GM18907 (cell line): ENCODE results near the gene FGF1.
"Not testable (repeated sequence)": the region's sequence is repeated elsewhere in the genome, so short reads cannot be mapped to it uniquely, and the experiment has no call there.

Source experiments
- ATAC-seq: cut with Tn5 transposase; IDR thresholded peaks from one replicate; pipeline ENCODE4 v1.9.1; 2021; ENCODE audit warnings: mild to moderate bottlenecking, moderate library complexity; ENCODE audit not compliant: unreplicated experiment

The FGF1 gene

DNA sequence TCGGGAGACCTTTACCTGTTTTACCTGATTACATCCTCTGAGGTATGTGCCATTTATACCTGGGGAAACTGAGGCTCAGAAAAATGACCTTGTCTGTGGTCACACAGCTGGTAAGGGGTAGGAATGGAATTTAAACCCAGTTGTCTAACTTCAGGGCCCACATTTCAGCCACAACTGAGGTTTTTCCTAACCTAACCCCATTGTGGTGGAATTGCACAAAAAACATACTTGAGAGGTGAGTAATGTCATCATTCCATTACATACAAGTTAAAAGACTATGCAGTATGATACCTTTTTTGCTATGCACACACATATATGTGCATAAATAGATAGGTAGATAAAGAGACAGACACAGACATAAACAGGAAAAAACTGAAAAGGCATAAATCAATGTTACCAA, 14.1 kb downstream of the FGF1 start:
- ATAC-seq: no peak

DNA sequence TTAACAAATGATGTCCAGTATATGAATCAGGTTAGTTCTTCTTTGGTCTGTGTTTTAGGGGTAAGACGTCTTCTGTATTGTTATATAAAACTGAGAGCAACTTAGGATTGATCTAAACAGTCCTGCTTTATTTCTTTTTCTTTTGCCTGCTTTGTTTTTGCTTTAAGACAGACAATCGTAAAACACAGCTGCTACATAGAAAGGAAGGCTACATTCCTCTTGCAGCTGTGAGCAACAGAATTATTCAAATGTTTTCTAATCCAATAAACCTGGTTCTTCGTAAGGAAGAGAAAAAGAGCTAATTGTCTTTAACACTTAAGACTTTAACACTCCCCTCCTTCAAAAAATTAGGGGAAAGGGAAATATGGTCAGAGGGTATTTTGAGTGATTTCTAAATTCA, 14.6 kb downstream of the FGF1 start:
- ATAC-seq: no peak

DNA sequence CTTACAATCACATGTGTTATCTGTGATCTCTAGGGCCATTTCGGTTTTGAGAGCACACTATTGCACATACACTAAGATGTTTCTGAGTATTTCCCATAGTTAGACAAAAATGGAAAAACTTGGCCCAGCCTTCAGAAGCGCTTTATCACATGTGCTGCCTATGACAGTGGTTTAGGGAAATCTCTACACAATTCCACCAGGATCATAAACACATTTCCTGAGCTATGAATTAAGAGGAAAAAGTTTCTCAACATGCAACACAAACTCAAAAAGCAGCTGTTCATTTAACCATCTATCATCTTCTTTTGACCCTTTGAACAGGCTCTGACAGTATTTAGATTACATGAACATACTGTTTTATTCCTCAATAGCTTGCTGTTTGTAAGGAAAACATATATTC, 15.1 kb downstream of the FGF1 start:
- no peak for ATAC-seq

- no peak for ATAC-seq
Observed at GRCh38 chr5:142669477-142669876, 16.4 kb downstream of the FGF1 start.

- ATAC-seq: no peak
Observed at GRCh38 chr5:142668336-142668735, 17.6 kb downstream of the FGF1 start.

- ATAC-seq: no peak
Observed at GRCh38 chr5:142667831-142668230, 18.1 kb downstream of the FGF1 start.

- ATAC-seq: no peak
Observed at GRCh38 chr5:142664636-142665035, 21.3 kb downstream of the FGF1 start.

DNA sequence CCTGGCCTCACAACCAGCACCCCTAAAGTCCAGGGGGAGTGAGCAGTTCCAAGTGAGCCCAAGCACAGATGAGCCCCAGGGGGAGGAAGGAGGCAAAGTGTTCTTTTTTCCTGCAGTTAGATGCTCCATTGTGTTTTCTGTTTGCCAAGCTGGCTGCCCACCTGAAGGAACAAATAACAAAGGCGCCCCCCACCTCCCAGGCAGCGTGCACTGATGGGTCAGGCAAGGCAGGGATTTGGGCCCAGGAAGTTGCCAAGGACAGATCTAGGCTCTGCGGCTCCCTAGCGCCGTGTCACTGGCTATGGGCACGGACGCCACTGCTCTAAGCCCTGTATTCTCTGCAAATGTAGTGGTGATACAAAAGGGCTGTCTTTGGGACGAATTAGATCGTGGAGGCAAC, 21.8 kb downstream of the FGF1 start:
- no peak for ATAC-seq

- no peak for ATAC-seq
Observed at GRCh38 chr5:142663246-142663645, 22.6 kb downstream of the FGF1 start.

GRCh38 chr5:142661957-142662356, 23.9 kb downstream of the FGF1 start:
- no peak for ATAC-seq

GRCh38 chr5:142661143-142661542, 24.7 kb downstream of the FGF1 start:
- ATAC-seq: no peak

DNA sequence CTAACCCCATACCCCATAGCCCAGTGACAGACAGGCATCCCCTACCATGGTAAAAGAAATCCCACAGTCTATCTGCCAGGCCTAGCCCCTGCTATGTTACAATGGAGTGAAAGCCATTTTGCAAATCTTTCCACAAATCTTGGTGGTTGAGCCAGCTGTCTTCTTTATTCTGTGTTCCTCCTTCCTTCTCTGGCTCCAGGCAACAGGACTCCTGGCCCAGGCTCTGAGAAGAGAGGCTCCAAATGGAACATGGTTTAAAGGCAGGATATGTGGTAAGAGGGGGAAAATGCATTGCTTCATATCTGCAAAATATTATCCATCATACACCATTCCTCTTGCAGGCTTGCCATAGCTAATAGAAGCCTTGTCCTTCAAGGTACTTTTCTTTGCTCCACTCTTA, 25.2 kb downstream of the FGF1 start:
- no peak for ATAC-seq

DNA sequence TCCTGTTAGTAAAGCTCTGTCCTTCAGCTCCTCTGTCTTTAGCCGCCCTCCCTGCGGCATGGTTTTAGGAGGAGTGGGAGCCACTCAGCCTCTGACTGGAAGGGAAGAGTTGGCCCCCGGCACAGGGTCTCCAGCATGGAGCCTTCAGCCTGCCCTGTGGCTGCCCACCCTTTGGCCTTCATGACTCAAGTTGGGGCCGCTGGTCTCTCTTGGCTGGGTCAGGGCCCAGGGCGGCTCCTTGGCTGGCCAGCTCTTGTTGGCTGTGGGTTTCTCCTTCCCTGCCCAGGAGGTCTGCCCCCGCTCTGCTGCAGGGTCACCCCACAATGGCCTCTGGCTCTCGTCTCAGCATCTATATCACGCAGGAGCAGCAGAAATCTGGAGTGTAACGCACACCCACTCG, 25.7 kb downstream of the FGF1 start:
- no peak for ATAC-seq

DNA sequence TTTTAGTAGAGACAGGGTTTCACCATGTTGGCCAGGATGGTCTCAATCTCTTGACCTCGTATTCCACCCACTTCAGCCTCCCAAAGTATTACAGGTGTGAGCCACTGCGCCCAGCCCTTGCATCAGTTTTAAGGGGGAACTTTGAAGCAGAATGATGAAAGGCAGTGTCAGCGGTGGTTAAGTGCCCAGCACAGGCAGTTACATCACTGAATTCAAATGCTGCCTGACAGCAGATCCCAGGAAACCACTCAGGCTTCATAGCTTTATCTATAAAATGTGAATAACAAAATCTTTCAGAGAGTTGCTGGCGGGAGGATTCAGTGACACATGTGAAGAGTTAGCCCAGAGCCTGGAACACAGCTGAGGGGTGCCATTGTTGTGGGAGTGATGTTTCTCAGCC, 26.5 kb downstream of the FGF1 start:
- ATAC-seq: no peak

DNA sequence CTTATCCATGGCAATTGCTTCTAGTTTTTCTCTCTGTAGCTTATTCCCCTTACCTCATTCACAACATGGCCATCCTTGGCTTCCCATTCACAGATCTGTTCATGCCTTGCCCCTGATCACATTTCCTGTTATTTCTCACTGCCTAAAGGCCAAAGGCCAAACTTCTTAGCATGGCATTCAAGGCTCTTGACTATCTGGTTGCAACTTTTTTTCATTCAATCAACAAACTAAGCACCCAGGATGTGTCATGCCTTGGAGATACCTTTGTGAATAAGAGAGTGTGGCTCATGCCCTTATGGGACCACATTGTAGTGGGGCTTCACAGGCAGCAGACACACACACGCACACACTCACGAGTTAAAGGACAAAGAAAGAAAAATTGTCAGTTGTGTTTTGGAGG, 27.6 kb downstream of the FGF1 start:
- no peak for ATAC-seq

- ATAC-seq: no peak
Observed at GRCh38 chr5:142657446-142657845, 28.4 kb downstream of the FGF1 start.

GRCh38 chr5:142655339-142656267, 30.3 kb downstream of the FGF1 start:
- peak; percentile 70 for ATAC-seq

DNA sequence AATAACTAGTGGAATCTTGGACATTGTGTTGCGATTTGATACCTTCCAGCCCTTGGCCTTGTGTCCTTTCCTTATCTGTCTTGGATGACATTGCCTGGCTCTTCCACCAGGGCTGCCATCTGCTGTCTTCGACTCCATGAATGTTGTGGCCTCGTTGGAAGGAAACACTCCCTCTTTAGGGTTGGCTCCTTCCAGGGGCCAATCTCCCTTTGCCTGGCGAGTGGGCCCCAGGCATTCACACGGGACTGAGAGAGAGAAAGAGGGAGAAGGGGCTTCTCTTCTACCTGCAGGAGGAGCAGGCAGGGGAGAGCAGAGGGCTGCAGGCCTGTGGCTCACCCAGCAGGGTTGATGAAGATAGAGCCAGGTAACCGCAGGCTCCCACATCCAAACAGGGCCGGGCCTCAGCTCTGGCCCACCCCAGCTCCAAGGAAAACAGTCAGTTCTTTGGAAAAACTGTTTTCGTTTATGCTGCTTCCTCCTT, 31.3 kb downstream of the FGF1 start:
- ATAC-seq: no peak

- ATAC-seq: no peak
Observed at GRCh38 chr5:142653321-142653720, 32.6 kb downstream of the FGF1 start.

DNA sequence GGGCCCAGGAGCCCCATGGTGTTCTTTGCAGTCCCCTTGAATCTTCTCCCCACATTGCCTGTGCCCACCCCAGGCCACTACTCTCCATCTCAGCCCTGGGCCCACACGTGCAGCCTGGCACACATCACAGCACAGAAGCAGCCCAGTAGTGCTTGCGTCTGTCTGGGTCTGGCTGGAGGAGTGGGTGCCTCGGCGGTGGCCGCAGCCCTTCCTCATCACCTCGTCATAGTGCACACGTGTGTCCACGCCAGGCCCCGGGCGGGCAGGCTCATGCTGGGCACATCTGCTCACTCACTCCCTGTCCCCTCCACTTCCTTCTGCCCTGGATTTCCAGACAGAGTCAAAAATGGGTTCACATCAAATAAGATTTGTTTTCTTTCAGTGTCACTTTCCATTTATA, 33.3 kb downstream of the FGF1 start:
- ATAC-seq: no peak

GRCh38 chr5:142650881-142651280, 35.0 kb downstream of the FGF1 start:
- ATAC-seq: no peak

GRCh38 chr5:142650060-142650459, 35.8 kb downstream of the FGF1 start:
- ATAC-seq: no peak

DNA sequence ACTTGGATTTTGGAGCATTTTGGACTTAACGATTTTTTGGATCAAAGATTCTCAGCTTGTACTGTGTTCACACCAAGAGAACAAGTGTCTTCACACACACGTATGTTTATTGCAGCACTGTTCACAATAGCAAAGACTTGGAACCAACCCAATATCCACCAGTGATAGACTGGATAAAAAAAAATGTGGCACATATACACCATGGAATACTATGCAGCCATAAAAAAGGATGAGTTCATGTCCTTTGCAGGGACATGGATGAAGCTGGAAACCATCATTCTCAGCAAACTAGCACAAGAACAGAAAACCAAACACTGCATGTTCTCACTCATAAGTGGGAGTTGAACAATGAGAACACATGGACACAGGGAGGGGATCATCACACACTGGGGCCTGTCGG, 37.8 kb downstream of the FGF1 start:
- not testable (repeated sequence) for ATAC-seq
